GM23338 (cell line): ENCODE data around the gene JAKMIP1. TPM values are rescaled to one million over a fixed set of nuclear protein-coding genes. Genes with fewer than 3 reads are reported as not detected.

Experiments
- ATAC-seq: fragments of 200-7000 bp; cut with Tn5 transposase; 3 replicates; pipeline ENCODE4 v1.9.1; 2020
- DNase-seq: peaks from one replicate; pipeline ENCODE4 v3.0.0-alpha.2; 2015; ENCODE audit warnings: low spot score
- H2AFZ ChIP-seq: fragments of 200-600 bp; sonication (generic); 2 replicates; pipeline ENCODE4 v1.8.0; 2016; ENCODE audit warnings: antibody characterized with exemption, mild to moderate bottlenecking, moderate library complexity
- H3F3A ChIP-seq: fragments of 200-600 bp; sonication (generic); replicated peaks from 2 replicates; pipeline ENCODE4 v1.8.0; 2017; ENCODE audit warnings: antibody characterized with exemption, mixed run types, low read depth
- H3K27ac ChIP-seq: fragments of 200-600 bp; sonication (generic); 2 replicates; pipeline ENCODE4 v1.6.1; 2016; ENCODE audit warnings: low read depth
- H3K27me3 ChIP-seq: fragments of 200-600 bp; sonication (generic); 2 replicates; pipeline ENCODE4 v1.8.0; 2016; ENCODE audit warnings: mild to moderate bottlenecking, mixed run types, moderate library complexity; ENCODE audit not compliant: insufficient read depth
- H3K36me3 ChIP-seq: fragments of 200-600 bp; sonication (generic); 2 replicates; pipeline ENCODE4 v1.8.0; 2016; ENCODE audit warnings: mild to moderate bottlenecking; ENCODE audit not compliant: insufficient read depth
- H3K4me1 ChIP-seq: fragments of 200-600 bp; sonication (generic); 2 replicates; pipeline ENCODE4 v1.8.0; 2016; ENCODE audit warnings: mild to moderate bottlenecking, moderate library complexity; ENCODE audit not compliant: insufficient read depth
- H3K4me2 ChIP-seq: fragments of 200-600 bp; sonication (generic); 2 replicates; pipeline ENCODE4 v1.7.1; 2017; ENCODE audit warnings: mixed run types
- H3K4me3 ChIP-seq: fragments of 200-600 bp; sonication (generic); 2 replicates; pipeline ENCODE4 v1.6.1; 2016; ENCODE audit warnings: mixed run types
- H3K79me2 ChIP-seq: fragments of 200-600 bp; sonication (generic); replicated peaks from 2 replicates; pipeline ENCODE4 v1.8.0; 2017; ENCODE audit warnings: mild to moderate bottlenecking; ENCODE audit not compliant: insufficient read depth
- H3K9me2 ChIP-seq: fragments of 200-600 bp; sonication (generic); 2 replicates; pipeline ENCODE4 v1.8.0; 2017; ENCODE audit not compliant: insufficient read depth
- H4K20me1 ChIP-seq: fragments of 200-600 bp; sonication (generic); replicated peaks from 2 replicates; pipeline ENCODE4 v1.8.0; 2017; ENCODE audit warnings: mild to moderate bottlenecking; ENCODE audit not compliant: insufficient read depth
- H3K27ac Mint-ChIP-seq: 2 replicates; pipeline ENCODE4 v1.8.0; 2020; ENCODE audit warnings: inconsistent platforms, mild to moderate bottlenecking, moderate library complexity, mixed read lengths
- H3K27me3 Mint-ChIP-seq: 3 replicates; pipeline ENCODE4 v1.8.0; 2022; ENCODE audit warnings: low read depth, mild to moderate bottlenecking, moderate library complexity, mixed read lengths, inconsistent platforms; ENCODE audit not compliant: insufficient read depth, poor library complexity
- H3K36me3 Mint-ChIP-seq: 3 replicates; pipeline ENCODE4 v1.8.0; 2021; ENCODE audit warnings: low read depth, mild to moderate bottlenecking, inconsistent platforms, moderate library complexity, mixed read lengths
- H3K4me1 Mint-ChIP-seq: 3 replicates; pipeline ENCODE4 v1.8.0; 2020; ENCODE audit warnings: mild to moderate bottlenecking, inconsistent platforms, mixed read lengths
- H3K4me3 Mint-ChIP-seq: 3 replicates; pipeline ENCODE4 v1.8.0; 2021; ENCODE audit warnings: moderate library complexity, mild to moderate bottlenecking, inconsistent platforms, mixed read lengths
- H3K9me3 Mint-ChIP-seq: 3 replicates; pipeline ENCODE4 v1.8.0; 2020; ENCODE audit warnings: moderate library complexity, mild to moderate bottlenecking, inconsistent platforms, mixed read lengths
- CREB1 ChIP-seq: fragments of 250-450 bp; sonication (Bioruptor Pico); IDR thresholded peaks from 2 replicates; pipeline ENCODE4 v1.5.0; 2020; ENCODE audit warnings: low read depth, mild to moderate bottlenecking, moderate library complexity
- EZH2 ChIP-seq: fragments of 200-600 bp; sonication (generic); IDR thresholded peaks from one replicate; pipeline ENCODE4 v1.8.0; 2017; ENCODE audit warnings: antibody characterized with exemption, mild to moderate bottlenecking, low read depth; ENCODE audit not compliant: unreplicated experiment
- EZH2phosphoT487 ChIP-seq: fragments of 200-600 bp; sonication (generic); IDR thresholded peaks from one replicate; pipeline ENCODE4 v1.8.1; 2018; ENCODE audit warnings: antibody characterized with exemption; ENCODE audit not compliant: unreplicated experiment
- JUNB ChIP-seq: IDR thresholded peaks from one replicate; pipeline ENCODE4 v1.6.1; 2016; ENCODE audit warnings: antibody characterized with exemption; ENCODE audit not compliant: unreplicated experiment
- NANOG ChIP-seq: IDR thresholded peaks from 2 replicates; pipeline ENCODE4 v1.6.1; 2016; ENCODE audit warnings: antibody characterized with exemption, borderline replicate concordance
- POLR2AphosphoS5 ChIP-seq: IDR thresholded peaks from 2 replicates; pipeline ENCODE4 v1.6.1; 2016; ENCODE audit warnings: antibody characterized with exemption, low read depth
- REST ChIP-seq: IDR thresholded peaks from one replicate; pipeline ENCODE4 v1.6.1; 2018; ENCODE audit warnings: antibody characterized with exemption; ENCODE audit not compliant: unreplicated experiment
- STAT1 ChIP-seq: IDR thresholded peaks from one replicate; pipeline ENCODE4 v1.6.1; 2016; ENCODE audit warnings: antibody characterized with exemption; ENCODE audit not compliant: unreplicated experiment
- ZNF114 ChIP-seq: fragments of 250-450 bp; sonication (Bioruptor Pico); IDR thresholded peaks from 2 replicates; pipeline ENCODE4 v1.5.0; 2020; ENCODE audit warnings: mild to moderate bottlenecking, moderate library complexity
- ZNF331 ChIP-seq: fragments of 250-450 bp; sonication (Bioruptor Pico); IDR thresholded peaks from 2 replicates; pipeline ENCODE4 v1.5.0; 2020; ENCODE audit warnings: low read depth, mild to moderate bottlenecking, moderate library complexity
- polyA plus RNA-seq: library from polyadenylated mRNA; unstranded; fragments of >200 nt; fragmentation: Nextera tagmentation; extraction: Ambion mirVana; gene quantifications from 2 replicates; pipeline ENCODE4 v1.2.1, GENCODE V29; 2016
- total RNA-seq: library from RNA; depleted of rRNA; stranded (reverse); fragments of >200 nt; shearing (Covaris generic); gene quantifications from 2 replicates; pipeline ENCODE4 v1.2.3, GENCODE V29; 2014
- TF ChIP-seq, protein P1 (sequence below): IDR thresholded peaks from 2 replicates; pipeline ENCODE4 v1.6.1; 2016; ENCODE audit warnings: antibody characterized with exemption
- TF ChIP-seq, protein P2 (sequence below), 2 experiments: fragments of 200-600 bp in 1 of 2; sonication (generic) in 1 of 2; conservative IDR thresholded peaks; 2 replicates each; pipeline versions ENCODE4 v1.5.1 to v1.6.1; 2016 to 2017; ENCODE audit warnings: antibody characterized with exemption in 2 of 2, low read depth in 2 of 2, mild to moderate bottlenecking in 2 of 2, moderate library complexity in 1 of 2
- TF ChIP-seq, protein P3 (sequence below): fragments of 250-450 bp; sonication (Bioruptor Pico); IDR thresholded peaks from 2 replicates; pipeline ENCODE4 v1.5.0; 2020; ENCODE audit warnings: mild to moderate bottlenecking, moderate library complexity

The JAKMIP1 gene
- total and polyA plus RNA-seq, 2 experiments from 2014 or later = 4.6 to 5.1 TPM

- no peaks in the 10 kb centered on the region for H3K36me3 ChIP-seq
- no peaks in the 10 kb centered on the region for H3K27me3 ChIP-seq
- DNase-seq (no peak), ATAC-seq (no peak)
- H3K4me1 ChIP-seq = peaks cover 12% of the 10 kb centered on the region
- no peaks in the 10 kb centered on the region for H3K79me2 ChIP-seq
- no peak overlapping the region for H3K4me2 ChIP-seq
- TF ChIP-seq, protein P1, sequence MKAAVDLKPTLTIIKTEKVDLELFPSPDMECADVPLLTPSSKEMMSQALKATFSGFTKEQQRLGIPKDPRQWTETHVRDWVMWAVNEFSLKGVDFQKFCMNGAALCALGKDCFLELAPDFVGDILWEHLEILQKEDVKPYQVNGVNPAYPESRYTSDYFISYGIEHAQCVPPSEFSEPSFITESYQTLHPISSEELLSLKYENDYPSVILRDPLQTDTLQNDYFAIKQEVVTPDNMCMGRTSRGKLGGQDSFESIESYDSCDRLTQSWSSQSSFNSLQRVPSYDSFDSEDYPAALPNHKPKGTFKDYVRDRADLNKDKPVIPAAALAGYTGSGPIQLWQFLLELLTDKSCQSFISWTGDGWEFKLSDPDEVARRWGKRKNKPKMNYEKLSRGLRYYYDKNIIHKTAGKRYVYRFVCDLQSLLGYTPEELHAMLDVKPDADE = no peak
- TF ChIP-seq NANOG (no peak), POLR2AphosphoS5 (no peak), CREB1 (CRISPR knock-in tag) (no peak), STAT1 (no peak), EZH2phosphoT487 (no peak), REST (no peak), JUNB (no peak), ZNF114 (CRISPR knock-in tag) (no peak), EZH2 (no peak), ZNF331 (no peak)
- TF ChIP-seq, protein P2, sequence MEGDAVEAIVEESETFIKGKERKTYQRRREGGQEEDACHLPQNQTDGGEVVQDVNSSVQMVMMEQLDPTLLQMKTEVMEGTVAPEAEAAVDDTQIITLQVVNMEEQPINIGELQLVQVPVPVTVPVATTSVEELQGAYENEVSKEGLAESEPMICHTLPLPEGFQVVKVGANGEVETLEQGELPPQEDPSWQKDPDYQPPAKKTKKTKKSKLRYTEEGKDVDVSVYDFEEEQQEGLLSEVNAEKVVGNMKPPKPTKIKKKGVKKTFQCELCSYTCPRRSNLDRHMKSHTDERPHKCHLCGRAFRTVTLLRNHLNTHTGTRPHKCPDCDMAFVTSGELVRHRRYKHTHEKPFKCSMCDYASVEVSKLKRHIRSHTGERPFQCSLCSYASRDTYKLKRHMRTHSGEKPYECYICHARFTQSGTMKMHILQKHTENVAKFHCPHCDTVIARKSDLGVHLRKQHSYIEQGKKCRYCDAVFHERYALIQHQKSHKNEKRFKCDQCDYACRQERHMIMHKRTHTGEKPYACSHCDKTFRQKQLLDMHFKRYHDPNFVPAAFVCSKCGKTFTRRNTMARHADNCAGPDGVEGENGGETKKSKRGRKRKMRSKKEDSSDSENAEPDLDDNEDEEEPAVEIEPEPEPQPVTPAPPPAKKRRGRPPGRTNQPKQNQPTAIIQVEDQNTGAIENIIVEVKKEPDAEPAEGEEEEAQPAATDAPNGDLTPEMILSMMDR (conservative IDR thresholded peaks at IDR 0.05; ENCODE audit: low read depth in 2 of 2) = no peak
- TF ChIP-seq, protein P3, sequence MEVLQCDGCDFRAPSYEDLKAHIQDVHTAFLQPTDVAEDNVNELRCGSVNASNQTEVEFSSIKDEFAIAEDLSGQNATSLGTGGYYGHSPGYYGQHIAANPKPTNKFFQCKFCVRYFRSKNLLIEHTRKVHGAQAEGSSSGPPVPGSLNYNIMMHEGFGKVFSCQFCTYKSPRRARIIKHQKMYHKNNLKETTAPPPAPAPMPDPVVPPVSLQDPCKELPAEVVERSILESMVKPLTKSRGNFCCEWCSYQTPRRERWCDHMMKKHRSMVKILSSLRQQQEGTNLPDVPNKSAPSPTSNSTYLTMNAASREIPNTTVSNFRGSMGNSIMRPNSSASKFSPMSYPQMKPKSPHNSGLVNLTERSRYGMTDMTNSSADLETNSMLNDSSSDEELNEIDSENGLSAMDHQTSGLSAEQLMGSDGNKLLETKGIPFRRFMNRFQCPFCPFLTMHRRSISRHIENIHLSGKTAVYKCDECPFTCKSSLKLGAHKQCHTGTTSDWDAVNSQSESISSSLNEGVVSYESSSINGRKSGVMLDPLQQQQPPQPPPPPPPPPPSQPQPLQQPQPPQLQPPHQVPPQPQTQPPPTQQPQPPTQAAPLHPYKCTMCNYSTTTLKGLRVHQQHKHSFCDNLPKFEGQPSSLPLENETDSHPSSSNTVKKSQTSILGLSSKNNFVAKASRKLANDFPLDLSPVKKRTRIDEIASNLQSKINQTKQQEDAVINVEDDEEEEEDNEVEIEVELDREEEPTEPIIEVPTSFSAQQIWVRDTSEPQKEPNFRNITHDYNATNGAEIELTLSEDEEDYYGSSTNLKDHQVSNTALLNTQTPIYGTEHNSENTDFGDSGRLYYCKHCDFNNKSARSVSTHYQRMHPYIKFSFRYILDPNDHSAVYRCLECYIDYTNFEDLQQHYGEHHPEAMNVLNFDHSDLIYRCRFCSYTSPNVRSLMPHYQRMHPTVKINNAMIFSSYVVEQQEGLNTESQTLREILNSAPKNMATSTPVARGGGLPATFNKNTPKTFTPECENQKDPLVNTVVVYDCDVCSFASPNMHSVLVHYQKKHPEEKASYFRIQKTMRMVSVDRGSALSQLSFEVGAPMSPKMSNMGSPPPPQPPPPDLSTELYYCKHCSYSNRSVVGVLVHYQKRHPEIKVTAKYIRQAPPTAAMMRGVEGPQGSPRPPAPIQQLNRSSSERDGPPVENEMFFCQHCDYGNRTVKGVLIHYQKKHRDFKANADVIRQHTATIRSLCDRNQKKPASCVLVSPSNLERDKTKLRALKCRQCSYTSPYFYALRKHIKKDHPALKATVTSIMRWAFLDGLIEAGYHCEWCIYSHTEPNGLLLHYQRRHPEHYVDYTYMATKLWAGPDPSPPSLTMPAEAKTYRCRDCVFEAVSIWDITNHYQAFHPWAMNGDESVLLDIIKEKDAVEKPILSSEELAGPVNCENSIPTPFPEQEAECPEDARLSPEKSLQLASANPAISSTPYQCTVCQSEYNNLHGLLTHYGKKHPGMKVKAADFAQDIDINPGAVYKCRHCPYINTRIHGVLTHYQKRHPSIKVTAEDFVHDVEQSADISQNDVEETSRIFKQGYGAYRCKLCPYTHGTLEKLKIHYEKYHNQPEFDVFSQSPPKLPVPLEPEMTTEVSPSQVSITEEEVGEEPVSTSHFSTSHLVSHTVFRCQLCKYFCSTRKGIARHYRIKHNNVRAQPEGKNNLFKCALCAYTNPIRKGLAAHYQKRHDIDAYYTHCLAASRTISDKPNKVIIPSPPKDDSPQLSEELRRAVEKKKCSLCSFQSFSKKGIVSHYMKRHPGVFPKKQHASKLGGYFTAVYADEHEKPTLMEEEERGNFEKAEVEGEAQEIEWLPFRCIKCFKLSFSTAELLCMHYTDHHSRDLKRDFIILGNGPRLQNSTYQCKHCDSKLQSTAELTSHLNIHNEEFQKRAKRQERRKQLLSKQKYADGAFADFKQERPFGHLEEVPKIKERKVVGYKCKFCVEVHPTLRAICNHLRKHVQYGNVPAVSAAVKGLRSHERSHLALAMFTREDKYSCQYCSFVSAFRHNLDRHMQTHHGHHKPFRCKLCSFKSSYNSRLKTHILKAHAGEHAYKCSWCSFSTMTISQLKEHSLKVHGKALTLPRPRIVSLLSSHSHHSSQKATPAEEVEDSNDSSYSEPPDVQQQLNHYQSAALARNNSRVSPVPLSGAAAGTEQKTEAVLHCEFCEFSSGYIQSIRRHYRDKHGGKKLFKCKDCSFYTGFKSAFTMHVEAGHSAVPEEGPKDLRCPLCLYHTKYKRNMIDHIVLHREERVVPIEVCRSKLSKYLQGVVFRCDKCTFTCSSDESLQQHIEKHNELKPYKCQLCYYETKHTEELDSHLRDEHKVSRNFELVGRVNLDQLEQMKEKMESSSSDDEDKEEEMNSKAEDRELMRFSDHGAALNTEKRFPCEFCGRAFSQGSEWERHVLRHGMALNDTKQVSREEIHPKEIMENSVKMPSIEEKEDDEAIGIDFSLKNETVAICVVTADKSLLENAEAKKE = no peak
- H3K4me3 ChIP-seq = no peak overlapping the region
- no peaks in the 10 kb centered on the region for H3K9me2 ChIP-seq
- no peaks in the 10 kb centered on the region for H3K9me3 Mint-ChIP-seq
- H3K27ac ChIP-seq = no peak overlapping the region
- H4K20me1 ChIP-seq = no peaks in the 10 kb centered on the region; the same call in 1 of the 2 replicates
- H3K4me1 Mint-ChIP-seq = peaks cover 19% of the 10 kb centered on the region
- H3K27me3 Mint-ChIP-seq = peaks cover 6% of the 10 kb centered on the region
- H3K27ac Mint-ChIP-seq = no peak overlapping the region
- no peak overlapping the region for H3K4me3 Mint-ChIP-seq
- no peaks in the 10 kb centered on the region for H3F3A ChIP-seq
- H3K36me3 Mint-ChIP-seq = no peaks in the 10 kb centered on the region
- no peak overlapping the region for H2AFZ ChIP-seq
These were observed 9.9 kb downstream of the JAKMIP1 start for GRCh38 chr4:6190486-6190885.
